Parathyroid adenoma (tissue), 2 donors: ENCODE results near the gene TIAM2.

Experiments used
- H2AFZ ChIP-seq: fragments of 300-600 bp; sonication (generic); one replicate; pipeline ENCODE4 v1.7.0; 2017; ENCODE audit warnings: antibody characterized with exemption, mild to moderate bottlenecking
- H3K27ac ChIP-seq: fragments of 300-600 bp; sonication (generic); one replicate; pipeline ENCODE4 v1.7.0; 2017
- H3K27me3 ChIP-seq: fragments of 300-600 bp; sonication (generic); one replicate; pipeline ENCODE4 v1.7.0; 2017; ENCODE audit warnings: low read length; ENCODE audit not compliant: control insufficient read depth, insufficient read depth
- H3K36me3 ChIP-seq: fragments of 300-600 bp; sonication (generic); one replicate; pipeline ENCODE4 v1.7.0; 2017; ENCODE audit warnings: low read length; ENCODE audit not compliant: control insufficient read depth, insufficient read depth
- H3K4me1 ChIP-seq: fragments of 300-600 bp; sonication (generic); one replicate; pipeline ENCODE4 v1.7.0; 2017; ENCODE audit warnings: control low read depth
- H3K4me2 ChIP-seq: fragments of 300-600 bp; sonication (generic); one replicate; pipeline ENCODE4 v1.7.0; 2017; ENCODE audit warnings: low read length
- H3K4me3 ChIP-seq: fragments of 300-600 bp; sonication (generic); one replicate; pipeline ENCODE4 v1.7.0; 2017; ENCODE audit warnings: low read depth, low read length
- H3K79me2 ChIP-seq: fragments of 300-600 bp; sonication (generic); one replicate; pipeline ENCODE4 v1.7.0; 2017; ENCODE audit warnings: control low read depth
- H3K9ac ChIP-seq: fragments of 300-600 bp; sonication (generic); one replicate; pipeline ENCODE4 v1.7.0; 2017; ENCODE audit warnings: mild to moderate bottlenecking
- H3K9me3 ChIP-seq: fragments of 300-600 bp; sonication (generic); one replicate; pipeline ENCODE4 v1.7.0; 2017; ENCODE audit warnings: low read length; ENCODE audit not compliant: control insufficient read depth
- CTCF ChIP-seq: fragments of 300-600 bp; sonication (generic); IDR thresholded peaks from one replicate; pipeline ENCODE4 v1.7.0; 2017; ENCODE audit warnings: antibody characterized with exemption, mild to moderate bottlenecking
- donor health status: primary hyperparathyroidism.

TIAM2 gene

GRCh38 chr6:155241966-155242365, 246.9 kb downstream of the TIAM2 start:
- Histone ChIP-seq H3K4me2 (no peak overlapping the region), H3K79me2 (no peaks in the 10 kb centered on the region), H3K36me3 (no peaks in the 10 kb centered on the region), H3K9me3 (no peaks in the 10 kb centered on the region), H2AFZ (no peak overlapping the region), H3K9ac (no peak overlapping the region), H3K27me3 (no peaks in the 10 kb centered on the region), H3K4me3 (no peak overlapping the region), H3K27ac (no peak overlapping the region), H3K4me1 (no peaks in the 10 kb centered on the region)
- TF ChIP-seq CTCF: no peak

GRCh38 chr6:155244434-155244833, 249.3 kb downstream of the TIAM2 start:
- no peak for TF ChIP-seq CTCF
- no peaks in the 10 kb centered on the region for H3K27me3 ChIP-seq
- H3K36me3 ChIP-seq: no peaks in the 10 kb centered on the region
- H3K27ac ChIP-seq: no peak overlapping the region
- H3K4me1 ChIP-seq: no peaks in the 10 kb centered on the region
- no peak overlapping the region for H3K4me3 ChIP-seq
- no peak overlapping the region for H2AFZ ChIP-seq
- no peaks in the 10 kb centered on the region for H3K9me3 ChIP-seq
- H3K9ac ChIP-seq: no peak overlapping the region
- H3K79me2 ChIP-seq: no peaks in the 10 kb centered on the region
- no peak overlapping the region for H3K4me2 ChIP-seq

GRCh38 chr6:155245193-155245592, 250.1 kb downstream of the TIAM2 start:
- Histone ChIP-seq H3K79me2 (no peaks in the 10 kb centered on the region), H3K4me2 (no peak overlapping the region), H3K27me3 (no peaks in the 10 kb centered on the region), H3K27ac (no peak overlapping the region), H3K9me3 (no peaks in the 10 kb centered on the region), H3K36me3 (no peaks in the 10 kb centered on the region), H2AFZ (no peak overlapping the region), H3K9ac (no peak overlapping the region), H3K4me3 (no peak overlapping the region), H3K4me1 (no peaks in the 10 kb centered on the region)
- no peak for TF ChIP-seq CTCF

GRCh38 chr6:155245831-155246230, 250.7 kb downstream of the TIAM2 start:
- Histone ChIP-seq H3K27me3 (no peaks in the 10 kb centered on the region), H3K4me2 (no peak overlapping the region), H3K4me1 (no peaks in the 10 kb centered on the region), H3K79me2 (no peaks in the 10 kb centered on the region), H3K36me3 (no peaks in the 10 kb centered on the region), H3K9me3 (no peaks in the 10 kb centered on the region), H3K9ac (no peak overlapping the region), H3K4me3 (no peak overlapping the region), H3K27ac (no peak overlapping the region), H2AFZ (no peak overlapping the region)
- no peak for TF ChIP-seq CTCF

- H3K4me1 ChIP-seq: no peaks in the 10 kb centered on the region
- H3K36me3 ChIP-seq: no peaks in the 10 kb centered on the region
- H3K27ac ChIP-seq: no peak overlapping the region
- no peaks in the 10 kb centered on the region for H3K27me3 ChIP-seq
- H3K79me2 ChIP-seq: no peaks in the 10 kb centered on the region
- H3K9me3 ChIP-seq: no peaks in the 10 kb centered on the region
- TF ChIP-seq CTCF: no peak
- H3K4me2 ChIP-seq: no peak overlapping the region
- no peak overlapping the region for H2AFZ ChIP-seq
- H3K4me3 ChIP-seq: no peak overlapping the region
- H3K9ac ChIP-seq: no peak overlapping the region
These were observed 251.7 kb downstream of the TIAM2 start for GRCh38 chr6:155246825-155247224.
